GM12873 (cell line): ENCODE data around the gene CR1.
A peak's percentile ranks its signal among the peaks of the same experiment; 100 is the strongest.

Source experiments
- CTCF ChIP-seq: IDR thresholded peaks from 2 replicates; pipeline ENCODE4 v1.5.1; 2012; ENCODE audit warnings: low read depth, mild to moderate bottlenecking, moderate library complexity, low read length, control low read depth; ENCODE audit not compliant: insufficient read depth; ENCODE audit errors: missing control alignments

The CR1 gene

GRCh38 chr1:207519505-207520399 lies 23.8 kb downstream of the CR1 start:
- TF ChIP-seq CTCF: no peak

GRCh38 chr1:207565546-207566468 lies 69.8 kb downstream of the CR1 start:
- TF ChIP-seq CTCF: peak; percentile 43

- no peak for TF ChIP-seq CTCF
Measured at GRCh38 chr1:207578796-207579435, 83.0 kb downstream of the CR1 start.

- peak; percentile 80 for TF ChIP-seq CTCF
Measured at GRCh38 chr1:207579436-207579799, 83.5 kb downstream of the CR1 start.

GRCh38 chr1:207581496-207582153 lies 85.7 kb downstream of the CR1 start:
- no peak for TF ChIP-seq CTCF

- no peak for TF ChIP-seq CTCF
Measured at GRCh38 chr1:207603777-207604176, 107.8 kb downstream of the CR1 start.
